IMR-90 (cell line): Measurements from ENCODE around the gene SSH2. TPM values are rescaled to one million over a fixed set of nuclear protein-coding genes. Genes with fewer than 3 reads are reported as not detected.

Experiments used
- ATAC-seq: fragments of 200-7000 bp; cut with Tn5 transposase; 2 replicates; pipeline ENCODE4 v1.9.1; 2020; ENCODE audit warnings: low read depth, mild to moderate bottlenecking, moderate library complexity
- BruUV-seq: library from RNA; stranded (reverse); fragments of 400-500 nt; replicated peaks from 2 replicates; lab custom pipeline; 2021; lab: Mats Ljungman, UMichigan
- CTCF ChIA-PET: fragments of 300-600 bp; formaldehyde crosslinking; extraction: SDS; loops from one replicate; lab custom pipeline; 2021; ENCODE audit warnings: antibody characterized with exemption; lab: Yijun Ruan, JAX
- POLR2A ChIA-PET: fragments of 300-600 bp; sonication (Branson Sonifier 250); formaldehyde crosslinking; loops from one replicate; lab custom pipeline; 2022; ENCODE audit warnings: antibody characterized with exemption; ENCODE audit not compliant: unreplicated experiment; lab: Charles Lee
- DNase-seq: peaks from one replicate; pipeline ENCODE4 v3.0.0; 2013
- H2AFZ ChIP-seq: replicated peaks from 2 replicates; pipeline ENCODE3; 2013; ENCODE audit warnings: low read length, mild to moderate bottlenecking; ENCODE audit not compliant: poor library complexity
- H2AK5ac ChIP-seq: 2 replicates; pipeline ENCODE4 v1.6.1; 2013; ENCODE audit warnings: low read depth, low read length, inconsistent platforms
- H2AK9ac ChIP-seq: replicated peaks from 2 replicates; pipeline ENCODE3; 2013; ENCODE audit warnings: mild to moderate bottlenecking, low read depth, low read length, moderate library complexity; ENCODE audit not compliant: poor library complexity
- H2BK120ac ChIP-seq: 2 replicates; pipeline ENCODE4 v1.6.1; 2013; ENCODE audit warnings: low read depth, low read length, inconsistent platforms
- H2BK15ac ChIP-seq: 3 replicates; pipeline ENCODE4 v1.6.1; 2013; ENCODE audit warnings: low read depth, low read length, inconsistent platforms
- H2BK20ac ChIP-seq: 2 replicates; pipeline ENCODE4 v1.6.1; 2013; ENCODE audit warnings: low read depth, mild to moderate bottlenecking, inconsistent platforms, low read length, moderate library complexity
- H2BK5ac ChIP-seq: 2 replicates; pipeline ENCODE4 v1.6.1; 2013; ENCODE audit warnings: mild to moderate bottlenecking, low read depth, low read length, inconsistent platforms; ENCODE audit not compliant: poor library complexity, severe bottlenecking
- H3K14ac ChIP-seq: replicated peaks from 2 replicates; pipeline ENCODE4 v1.6.1; 2013; ENCODE audit warnings: low read depth, low read length, inconsistent platforms
- H3K18ac ChIP-seq: 2 replicates; pipeline ENCODE4 v1.6.1; 2013; ENCODE audit warnings: low read depth, low read length, control low read depth
- H3K23ac ChIP-seq: 2 replicates; pipeline ENCODE4 v1.6.1; 2013; ENCODE audit warnings: low read depth, low read length, inconsistent platforms
- H3K27ac ChIP-seq: 2 replicates; pipeline ENCODE4 v1.5.1; 2013; ENCODE audit warnings: mild to moderate bottlenecking, control low read depth, low read length; ENCODE audit not compliant: insufficient read depth
- H3K27me3 ChIP-seq: 2 replicates; pipeline ENCODE4 v1.6.1; 2013; ENCODE audit warnings: low read length; ENCODE audit not compliant: control insufficient read depth, insufficient read depth
- H3K36me3 ChIP-seq: 2 replicates; pipeline ENCODE4 v1.6.1; 2013; ENCODE audit warnings: low read length, mixed read lengths; ENCODE audit not compliant: control insufficient read depth, insufficient read depth
- H3K4ac ChIP-seq: 2 replicates; pipeline ENCODE4 v1.6.1; 2013; ENCODE audit warnings: low read depth, low read length, inconsistent platforms
- H3K4me1 ChIP-seq: 2 replicates; pipeline ENCODE4 v1.6.1; 2013; ENCODE audit warnings: low read length, mixed read lengths; ENCODE audit not compliant: control insufficient read depth, insufficient read depth
- H3K4me2 ChIP-seq: 2 replicates; pipeline ENCODE4 v1.6.1; 2013; ENCODE audit warnings: low read depth, mild to moderate bottlenecking, control low read depth, low read length, moderate library complexity
- H3K4me3 ChIP-seq: 2 replicates; pipeline ENCODE4 v1.5.1; 2013; ENCODE audit warnings: low read depth, mild to moderate bottlenecking, control low read depth, low read length, moderate library complexity; ENCODE audit not compliant: insufficient read depth
- H3K56ac ChIP-seq: 2 replicates; pipeline ENCODE4 v1.6.1; 2013; ENCODE audit warnings: low read length, inconsistent platforms; ENCODE audit not compliant: insufficient read depth; ENCODE audit errors: extremely low read depth
- H3K79me1 ChIP-seq, 2 experiments: 2 replicates each; pipeline ENCODE4 v1.6.1; 2013; ENCODE audit warnings: low read length in 2 of 2, inconsistent platforms in 1 of 2, low read depth in 1 of 2
- H3K9ac ChIP-seq: 2 replicates; pipeline ENCODE4 v1.6.1; 2013; ENCODE audit warnings: low read depth, low read length, control low read depth
- H3K9me1 ChIP-seq: 2 replicates; pipeline ENCODE4 v1.6.1; 2013; ENCODE audit warnings: low read length, inconsistent platforms; ENCODE audit not compliant: insufficient read depth
- H3K9me3 ChIP-seq: 2 replicates; pipeline ENCODE4 v1.6.1; 2013; ENCODE audit warnings: low read length; ENCODE audit not compliant: control insufficient read depth, insufficient read depth
- H4K20me1 ChIP-seq: 2 replicates; pipeline ENCODE4 v1.6.1; 2013; ENCODE audit warnings: low read length, inconsistent platforms; ENCODE audit not compliant: insufficient read depth
- H4K5ac ChIP-seq: 2 replicates; pipeline ENCODE4 v1.6.1; 2013; ENCODE audit warnings: mild to moderate bottlenecking, low read depth, low read length, control low read depth
- H4K8ac ChIP-seq, 2 experiments: 2 replicates each; pipeline ENCODE4 v1.6.1; 2013; ENCODE audit warnings: low read depth in 2 of 2, low read length in 2 of 2, control low read depth in 1 of 2, inconsistent platforms in 1 of 2
- H4K91ac ChIP-seq: 2 replicates; pipeline ENCODE4 v1.6.1; 2013; ENCODE audit warnings: low read depth, low read length, inconsistent platforms; ENCODE audit not compliant: insufficient read depth
- MXI1 ChIP-seq: IDR thresholded peaks from 2 replicates; pipeline ENCODE4 v1.6.1; 2012; ENCODE audit warnings: low read depth, mild to moderate bottlenecking, low read length, moderate library complexity, borderline replicate concordance
- POLR2A ChIP-seq: IDR thresholded peaks from 2 replicates; pipeline ENCODE4 v1.6.1; 2012; ENCODE audit warnings: mild to moderate bottlenecking, low read depth, low read length
- RFX5 ChIP-seq: IDR thresholded peaks from 2 replicates; pipeline ENCODE4 v1.8.0; 2012; ENCODE audit warnings: low read depth, mild to moderate bottlenecking, low read length, moderate library complexity
- SMC3 ChIP-seq: fragments of 150-350 bp; IDR thresholded peaks from 2 replicates; pipeline ENCODE4 v1.6.1; 2016; ENCODE audit warnings: low read depth, mild to moderate bottlenecking, antibody characterized with exemption, low read length, moderate library complexity
- WGBS, 2 experiments: methylation state at CpG; one replicate each; pipeline versions ENCODE4 v1.1.5 to v1.1.7; 2013; ENCODE audit warnings: missing lambda C conversion rate in 2 of 2; ENCODE audit not compliant: insufficient read length in 1 of 2; ENCODE audit errors: extremely low coverage in 2 of 2; 5-methylcytosine and 5-hydroxymethylcytosine counted together
- dilution Hi-C: fragments of 300-500 bp; cut with HindIII; formaldehyde crosslinking; loops from one replicate; pipeline ENCODE4 v1.14.3; 2018; ENCODE audit warnings: low sequenced_read_pairs; ENCODE audit not compliant: unreplicated experiment
- in situ Hi-C: fragments of 300-500 bp; cut with MboI; formaldehyde crosslinking; loops from 3 replicates; pipeline ENCODE4 v1.14.3; 2019; ENCODE audit warnings: low sequenced_read_pairs, inconsistent platforms, mixed read lengths
- intact Hi-C: fragments of 100-400 bp; cut with micrococcal nuclease; formaldehyde crosslinking; loops from 2 replicates; pipeline ENCODE4 v1.10.0; 2022
- polyA plus RNA-seq, 3 experiments: library from polyadenylated mRNA; depleted of rRNA; stranded (reverse); fragments of >200 nt; gene quantifications; 2 replicates each; pipeline ENCODE4 v1.2.3, GENCODE V29; 2012; ENCODE audit warnings: low replicate concordance in 1 of 3
- total RNA-seq: library from RNA; depleted of rRNA; stranded (reverse); fragments of >200 nt; gene quantifications from 2 replicates; pipeline ENCODE4 v1.2.3, GENCODE V29; 2012

Gene SSH2
- total and polyA plus RNA-seq, 2 of the 4 experiments (the other 2 are of a cell fraction): 9.3 TPM

GRCh38 chr17:29777663-29778062 lies 152.4 kb downstream of the SSH2 start:
- no peaks in the 10 kb centered on the region for H3K9me3 ChIP-seq
- no peaks in the 10 kb centered on the region for H3K27me3 ChIP-seq
- no peak overlapping the region for H2AK5ac ChIP-seq
- no peak overlapping the region for H2AK9ac ChIP-seq
- H3K4me3 ChIP-seq: no peak overlapping the region
- 0 out of 2 replicates have a peak, but pooled peaks cover 2% of the 10 kb centered on the region for H3K9me1 ChIP-seq
- BruUV-seq: no TSS peak
- dilution Hi-C loops: no loop called here
- POLR2A ChIA-PET: no interaction called here
- no peaks in the 10 kb centered on the region for H4K20me1 ChIP-seq
- in situ Hi-C loops: loop anchor here (5.0 kb wide), 1 partner anchor 135 kb away; no protein-coding TSS in a partner anchor
- H3K4me1 ChIP-seq: peaks cover 3% of the 10 kb centered on the region; the same call in 1 of the 2 replicates
- DNase-seq (no peak), ATAC-seq (no peak)
- H3K4ac ChIP-seq: no peak overlapping the region
- no peak overlapping the region for H4K5ac ChIP-seq
- no peak overlapping the region for H2BK5ac ChIP-seq
- no peak overlapping the region for H3K56ac ChIP-seq
- no peaks in the 10 kb centered on the region for H3K36me3 ChIP-seq
- H4K8ac ChIP-seq: no peak overlapping the region
- H2BK20ac ChIP-seq: no peak overlapping the region
- H3K27ac ChIP-seq: no peak overlapping the region
- H3K14ac ChIP-seq: no peak overlapping the region
- H2AFZ ChIP-seq: no peak overlapping the region
- intact Hi-C loops: no loop called here
- no peak overlapping the region for H3K23ac ChIP-seq
- no peak overlapping the region for H2BK120ac ChIP-seq
- H3K9ac ChIP-seq: no peak overlapping the region
- TF ChIP-seq MXI1 (no peak), SMC3 (no peak), POLR2A (no peak), RFX5 (no peak)
- H4K91ac ChIP-seq: no peak overlapping the region; the same call in 1 of the 2 replicates
- H3K4me2 ChIP-seq: no peak overlapping the region
- CTCF ChIA-PET: interaction anchor here (0.6 to 4.0 kb wide), 2 partner anchors 82 to 138 kb away, joined by 4 to 32 read pairs; no protein-coding TSS in a partner anchor
- H3K18ac ChIP-seq: no peak overlapping the region
- H2BK15ac ChIP-seq: no peak overlapping the region
- no CpG with 5 or more reads among the region's 1 CpG for WGBS, 2 experiments
- H3K79me1 ChIP-seq: peaks cover 0 to 3% of the 10 kb centered on the region in 2 experiments; a peak in 2 of 4 replicates
